NCI-H510A (cell line): ENCODE results near the gene EPHA7.

Experiments used
- DNase-seq: peaks from one replicate; lab custom pipeline; 2025; lab: John Stamatoyannopoulos, UW

The EPHA7 gene

GRCh38 chr6:93419304-93420162 lies at the start of gene EPHA7:
Gene EPHA7, minus strand, starts transcription at chr6:93419559. Its CDS starts 218 bp downstream, at chr6:93419341.
- DNase-seq = peak; percentile 92

- DNase-seq = no peak
Observed at GRCh38 chr6:93468291-93468690, 48.9 kb upstream of the EPHA7 start.

DNA sequence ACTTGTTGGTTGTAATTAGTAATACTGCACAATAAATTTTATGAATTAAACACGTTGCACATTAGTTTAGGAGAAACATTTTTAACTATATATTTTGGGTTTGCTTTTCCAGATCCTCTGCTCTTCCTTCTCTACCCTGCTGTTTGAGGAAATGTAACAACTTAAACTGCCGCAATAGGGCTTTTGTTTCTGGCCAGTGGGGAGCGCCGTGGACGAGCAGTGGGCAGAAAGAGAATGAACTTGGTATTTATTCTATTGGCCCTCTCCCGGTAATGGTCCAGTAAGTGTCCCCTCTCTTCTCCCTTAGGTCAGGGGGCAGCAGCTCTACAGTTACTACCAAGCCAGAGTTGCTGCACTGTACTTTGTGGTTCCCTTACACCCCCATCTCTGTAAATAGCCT lies 35.2 kb upstream of the EPHA7 start:
- no peak for DNase-seq

- no peak for DNase-seq
Observed at GRCh38 chr6:93453956-93454355, 34.6 kb upstream of the EPHA7 start.

DNA sequence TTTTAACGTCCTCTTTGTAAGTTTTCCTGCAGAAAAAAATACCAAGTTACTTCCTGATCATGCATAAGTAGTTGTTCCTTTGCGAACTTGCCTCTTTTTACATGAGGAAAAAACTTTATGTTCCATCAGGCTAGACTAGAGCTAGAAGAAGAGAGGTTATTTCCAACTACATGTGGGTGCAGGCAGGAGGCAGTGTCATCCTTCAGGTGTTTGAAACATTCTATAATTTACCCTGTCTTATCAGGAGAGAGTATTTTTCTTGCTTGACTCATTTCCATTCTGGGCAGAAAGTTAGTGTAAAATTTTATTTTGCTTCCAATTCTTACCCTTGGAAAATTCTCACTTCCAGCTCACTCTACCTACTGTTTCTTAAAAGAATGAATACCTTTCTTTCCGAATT lies 28.5 kb upstream of the EPHA7 start:
- DNase-seq = no peak

- DNase-seq = no peak
Observed at GRCh38 chr6:93437491-93437890, 18.1 kb upstream of the EPHA7 start.

DNA sequence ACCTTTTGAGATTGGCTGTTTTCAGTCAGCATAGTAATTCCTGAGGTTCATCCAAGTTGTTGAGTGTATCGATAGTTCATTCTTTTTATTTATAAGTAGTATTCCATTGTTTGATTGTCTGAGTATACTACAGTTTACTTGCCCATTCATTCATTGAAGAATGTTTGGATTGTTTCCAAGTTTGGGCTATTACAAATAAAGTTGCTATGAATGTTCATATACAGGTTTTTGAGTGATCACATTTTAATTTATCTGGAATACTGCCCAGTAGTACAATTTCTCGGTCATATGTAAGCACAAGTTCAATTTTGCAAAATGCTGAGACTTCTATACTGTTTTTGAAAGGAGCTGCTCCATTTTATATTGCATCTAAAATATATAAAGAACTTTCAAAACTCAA lies 14.2 kb upstream of the EPHA7 start:
- DNase-seq = no peak

- DNase-seq = no peak
Observed at GRCh38 chr6:93424303-93425064, 5.1 kb upstream of the EPHA7 start.

- peak; percentile 23 for DNase-seq
Observed at GRCh38 chr6:93423542-93423941, 4.2 kb upstream of the EPHA7 start.

DNA sequence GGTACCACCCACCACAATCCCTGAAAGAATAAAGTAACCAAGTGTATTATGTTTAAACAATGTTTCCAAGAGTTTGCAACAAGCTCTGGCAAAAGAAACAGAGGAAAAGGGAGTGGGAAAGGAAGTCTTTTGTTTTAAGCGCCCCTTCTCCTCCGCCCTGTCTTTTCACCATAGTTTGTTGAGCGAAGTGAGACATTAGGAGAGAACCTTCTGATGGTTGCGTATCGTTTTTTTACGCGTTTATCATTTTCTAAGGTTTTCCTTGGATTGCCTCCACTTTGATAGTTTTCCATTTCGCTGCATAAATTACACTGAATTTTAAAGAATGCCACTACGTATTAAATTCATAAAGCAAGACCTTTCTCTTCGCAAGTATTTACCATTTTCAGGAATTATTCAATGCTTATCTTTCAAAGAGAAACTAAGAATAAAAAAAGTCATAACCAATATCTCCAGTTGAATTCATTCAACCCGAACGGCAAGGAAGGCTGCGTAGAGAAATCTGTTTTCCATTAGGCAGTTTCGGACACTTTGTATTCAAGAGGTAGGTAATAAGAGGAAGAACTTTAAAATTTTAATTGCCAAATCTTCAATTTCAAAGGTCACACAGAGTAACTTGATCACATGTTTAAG lies 920 bp upstream of the EPHA7 start:
- no peak for DNase-seq

DNA sequence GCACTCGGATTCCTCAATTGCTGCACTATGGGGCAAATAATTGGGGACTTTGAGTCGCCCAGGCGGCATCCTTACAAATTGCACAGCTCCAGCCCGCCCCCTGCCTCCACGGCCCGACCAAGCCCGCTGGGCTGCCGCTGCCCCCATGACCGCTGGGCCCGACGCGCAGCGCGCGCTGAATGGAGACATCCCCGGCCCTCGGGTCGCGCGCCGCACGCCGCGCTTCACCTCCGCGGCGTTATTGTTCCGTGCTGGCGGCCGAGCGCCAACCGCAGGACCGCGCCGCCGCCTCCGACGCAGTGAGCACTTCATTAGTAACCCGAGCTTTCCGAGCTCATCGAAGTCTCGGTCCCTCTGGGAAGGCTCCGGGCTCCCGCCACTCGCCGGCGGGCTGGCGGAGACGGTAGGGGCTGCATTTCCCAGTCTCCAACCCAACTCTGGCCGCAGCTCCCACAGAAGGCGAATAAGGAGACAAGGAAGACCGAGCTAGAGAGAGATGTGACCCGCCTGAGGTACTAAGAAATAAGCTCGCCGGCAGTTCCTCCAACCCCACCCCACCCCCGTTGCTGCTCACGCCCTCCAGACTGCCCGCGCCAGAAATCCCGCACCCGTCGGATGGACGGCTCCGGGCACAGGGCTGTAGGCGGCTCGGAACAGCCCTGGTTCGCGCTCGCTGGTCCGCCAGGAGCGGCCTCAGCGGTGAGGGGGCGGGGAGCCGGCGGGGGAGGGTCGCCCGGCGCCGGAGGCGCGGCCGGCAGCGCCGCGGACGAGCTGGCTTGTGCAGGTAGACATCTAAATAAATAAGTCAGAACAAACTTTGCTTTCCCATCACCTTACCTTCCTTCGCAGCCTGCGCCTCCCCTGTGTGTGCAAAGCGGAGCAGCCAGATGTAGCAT lies 703 bp downstream of the EPHA7 start:
- peak; percentile 41 for DNase-seq

DNA sequence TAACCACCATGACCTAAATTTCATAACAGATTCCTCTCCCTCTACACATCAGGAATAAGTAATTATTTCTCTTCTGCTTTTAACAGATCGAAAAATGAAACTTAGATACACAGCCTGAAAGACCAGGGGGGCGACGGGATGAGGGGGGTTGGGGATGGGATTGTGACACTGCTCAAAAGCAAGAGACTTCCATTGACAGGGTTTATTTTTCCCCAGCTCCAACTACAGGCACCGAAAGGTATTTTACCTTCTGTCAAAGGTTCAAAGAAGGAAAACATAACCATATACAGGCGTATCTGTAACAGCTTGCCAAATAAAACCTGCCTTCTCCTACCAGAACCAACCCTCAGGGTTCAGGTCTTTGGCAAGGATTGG lies 1.3 kb downstream of the EPHA7 start:
- DNase-seq = no peak

- peak; percentile 34 for DNase-seq
Observed at GRCh38 chr6:93417421-93418013, 1.8 kb downstream of the EPHA7 start.

- DNase-seq = peak; percentile 77
Observed at GRCh38 chr6:93416571-93417420, 2.6 kb downstream of the EPHA7 start.

DNA sequence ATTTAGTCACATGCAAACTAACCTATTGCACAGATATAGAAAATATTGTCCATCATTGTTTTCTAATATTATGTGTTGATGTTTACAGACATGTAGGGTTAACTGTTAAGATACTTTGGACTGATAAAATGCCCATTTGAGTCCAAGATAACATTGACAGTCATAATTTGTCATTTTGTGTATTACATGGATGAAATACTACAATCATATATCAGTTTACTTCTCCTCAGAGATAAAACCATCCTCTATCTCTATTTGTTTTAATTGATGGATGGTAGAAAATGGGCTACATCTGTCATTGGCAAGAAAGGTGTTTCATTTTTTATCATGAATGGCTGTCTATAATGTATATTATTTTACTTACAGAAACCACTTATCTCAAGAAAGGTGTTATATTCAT lies 6.2 kb downstream of the EPHA7 start:
- DNase-seq = no peak

DNA sequence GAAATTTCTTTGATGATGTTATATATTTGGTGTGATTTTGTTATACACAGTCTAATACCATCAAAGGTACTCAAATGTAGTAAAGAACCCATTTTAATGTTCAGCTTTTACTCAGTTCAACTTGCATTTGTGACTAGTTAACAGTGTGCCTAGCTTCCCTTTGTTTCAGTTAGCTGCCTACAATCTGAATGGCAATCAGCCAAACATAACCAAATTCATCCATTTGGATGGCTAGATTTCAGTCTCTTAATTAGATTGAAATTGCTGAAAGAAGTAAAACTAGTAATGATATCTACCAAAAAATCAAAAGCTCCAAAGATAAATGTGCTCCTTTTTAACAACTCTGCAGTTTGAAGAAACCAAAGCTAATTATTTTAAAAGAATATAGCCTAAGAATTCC lies 6.9 kb downstream of the EPHA7 start:
- DNase-seq = no peak

- peak; percentile 5 for DNase-seq
Observed at GRCh38 chr6:93407186-93407585, 12.2 kb downstream of the EPHA7 start.

GRCh38 chr6:93403390-93403789 lies 16.0 kb downstream of the EPHA7 start:
- DNase-seq = no peak

DNA sequence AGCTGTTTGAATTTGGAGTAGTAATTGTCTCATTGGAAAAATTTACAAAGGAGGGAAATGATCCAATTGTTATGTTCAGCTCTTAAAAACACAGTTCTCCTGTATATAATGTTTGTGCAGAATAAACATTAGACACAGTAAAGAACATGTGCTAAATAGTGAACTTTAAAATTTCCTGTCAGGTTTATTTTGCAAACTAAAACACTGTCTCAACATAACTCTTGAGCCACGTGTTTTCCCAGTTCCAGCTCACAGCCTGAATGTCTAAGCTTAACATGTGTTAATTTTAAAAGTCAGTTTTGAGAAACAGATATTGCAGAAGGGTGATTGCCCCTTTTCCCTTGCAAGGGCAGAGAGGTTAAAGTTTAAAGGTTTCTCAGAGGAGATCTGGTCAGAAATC lies 20.6 kb downstream of the EPHA7 start:
- no peak for DNase-seq

GRCh38 chr6:93394471-93394870 lies 24.9 kb downstream of the EPHA7 start:
- no peak for DNase-seq
